Fibroblast of skin of left quadriceps (primary cell): Measurements from ENCODE around the gene RBM38.

Source experiments
- DNase-seq, 2 experiments: peaks; one replicate each; pipeline ENCODE4 v3.0.0-alpha.2; 2013; ENCODE audit warnings: low read depth in 2 of 2

The RBM38 gene

GRCh38 chr20:57451431-57451794, 60.2 kb downstream of the RBM38 start:
- DNase-seq, result no peak

GRCh38 chr20:57451795-57452661, 60.8 kb downstream of the RBM38 start:
- no peak for DNase-seq

GRCh38 chr20:57455386-57455785, 64.2 kb downstream of the RBM38 start:
- DNase-seq, result no peak

GRCh38 chr20:57456116-57456515, 64.9 kb downstream of the RBM38 start:
- DNase-seq, result no peak

DNA sequence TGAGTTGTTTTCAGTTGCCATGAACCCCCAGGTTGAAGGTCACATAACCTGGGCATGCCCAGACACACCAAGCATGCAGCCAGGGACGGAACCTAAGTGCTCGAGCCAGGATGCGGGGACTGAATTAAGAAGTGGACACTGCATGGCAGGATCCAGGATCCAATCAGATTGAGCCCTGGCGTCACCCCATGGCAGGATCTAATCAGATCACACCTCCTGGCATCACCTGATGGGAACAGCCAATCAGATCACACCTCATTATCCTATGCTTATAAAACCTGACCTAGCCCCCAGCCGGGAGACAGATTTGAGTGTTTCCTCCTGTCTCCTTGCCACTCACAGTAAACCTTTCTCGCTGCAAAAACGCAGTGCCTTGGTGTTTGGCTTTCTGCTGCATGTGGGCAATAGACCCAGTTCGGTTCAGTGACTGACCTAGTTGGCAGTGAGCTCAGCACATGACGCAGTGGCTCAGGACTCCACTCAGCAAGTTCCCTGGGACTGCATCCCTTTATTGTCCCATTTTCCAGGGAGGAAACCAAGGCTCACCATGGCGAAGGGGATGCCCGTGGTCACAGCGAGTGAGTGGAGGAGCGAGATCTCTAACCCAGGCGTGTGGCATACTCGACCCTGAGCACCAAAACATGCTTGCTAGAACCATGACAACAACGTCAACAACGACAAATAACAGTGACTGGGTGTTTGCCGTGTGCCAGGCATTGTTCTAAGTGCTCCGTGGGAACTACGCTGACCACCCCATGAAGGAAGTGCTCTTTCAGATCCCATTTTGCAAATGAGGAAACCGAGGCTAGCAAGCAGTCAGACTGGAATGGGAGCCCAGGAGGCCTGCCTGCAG, 66.3 kb downstream of the RBM38 start:
- no peak for DNase-seq

- DNase-seq, result no peak
These were observed 67.4 kb downstream of the RBM38 start for GRCh38 chr20:57458400-57459160.
